ENCODE results near the gene ADAM12. TPM values are rescaled to one million over a fixed set of nuclear protein-coding genes. Genes with fewer than 3 reads are reported as not detected.

ADAM12 gene
- total and polyA plus RNA-seq, 9 of the 15 experiments (the other 6 are each of a cell fraction or from before 2014, with no cell fraction given) = not detected

DNA sequence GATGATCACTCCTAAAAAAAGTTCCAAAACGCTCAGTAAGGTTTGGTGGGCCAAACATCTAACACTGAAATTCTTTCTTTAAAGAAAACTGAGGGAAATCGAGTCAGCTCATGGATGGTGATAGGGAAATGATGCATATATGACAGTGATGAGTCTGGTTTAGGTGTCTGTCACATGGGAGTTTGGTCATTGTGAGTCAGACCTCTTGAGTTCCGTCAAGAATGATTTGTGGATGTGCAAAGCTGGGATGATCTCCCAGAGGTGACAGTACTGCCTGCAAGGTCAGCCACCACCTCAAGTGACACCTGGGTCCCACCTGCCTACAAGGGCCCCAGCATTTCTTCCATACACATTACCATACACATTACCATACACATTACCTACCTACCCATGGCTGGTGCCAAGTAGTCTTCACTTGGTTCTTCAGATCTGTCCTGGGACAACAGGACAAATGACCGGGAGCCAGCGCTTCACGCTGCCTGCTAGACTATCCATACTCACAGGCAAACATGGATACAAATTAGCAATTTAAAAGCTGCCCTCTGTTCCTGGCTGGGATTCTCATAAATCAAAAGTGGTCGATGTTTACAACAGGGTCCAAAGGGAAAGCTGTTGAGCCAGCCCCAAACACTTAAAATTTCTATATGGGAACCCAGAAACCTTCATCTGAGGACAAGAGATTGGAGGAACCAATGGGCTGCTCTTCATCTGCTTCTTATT, 128.4 kb downstream of the ADAM12 start (continued):
- TF ChIP-seq, protein P1, sequence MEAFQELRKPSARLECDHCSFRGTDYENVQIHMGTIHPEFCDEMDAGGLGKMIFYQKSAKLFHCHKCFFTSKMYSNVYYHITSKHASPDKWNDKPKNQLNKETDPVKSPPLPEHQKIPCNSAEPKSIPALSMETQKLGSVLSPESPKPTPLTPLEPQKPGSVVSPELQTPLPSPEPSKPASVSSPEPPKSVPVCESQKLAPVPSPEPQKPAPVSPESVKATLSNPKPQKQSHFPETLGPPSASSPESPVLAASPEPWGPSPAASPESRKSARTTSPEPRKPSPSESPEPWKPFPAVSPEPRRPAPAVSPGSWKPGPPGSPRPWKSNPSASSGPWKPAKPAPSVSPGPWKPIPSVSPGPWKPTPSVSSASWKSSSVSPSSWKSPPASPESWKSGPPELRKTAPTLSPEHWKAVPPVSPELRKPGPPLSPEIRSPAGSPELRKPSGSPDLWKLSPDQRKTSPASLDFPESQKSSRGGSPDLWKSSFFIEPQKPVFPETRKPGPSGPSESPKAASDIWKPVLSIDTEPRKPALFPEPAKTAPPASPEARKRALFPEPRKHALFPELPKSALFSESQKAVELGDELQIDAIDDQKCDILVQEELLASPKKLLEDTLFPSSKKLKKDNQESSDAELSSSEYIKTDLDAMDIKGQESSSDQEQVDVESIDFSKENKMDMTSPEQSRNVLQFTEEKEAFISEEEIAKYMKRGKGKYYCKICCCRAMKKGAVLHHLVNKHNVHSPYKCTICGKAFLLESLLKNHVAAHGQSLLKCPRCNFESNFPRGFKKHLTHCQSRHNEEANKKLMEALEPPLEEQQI (IDR thresholded peaks at IDR 0.05) = no peak
- no peak for TF ChIP-seq GATA2 (CRISPR knock-in tag; IDR thresholded peaks at IDR 0.05)
- TF ChIP-seq PCBP2 (IDR thresholded peaks at IDR 0.05; ENCODE audit: low read depth, low read length, poor library complexity, severe bottlenecking) = no peak
- TF ChIP-seq GABPB1 (CRISPR knock-in tag; IDR thresholded peaks at IDR 0.05) = no peak
- TF ChIP-seq PHF8 (IDR thresholded peaks at IDR 0.05; ENCODE audit: borderline replicate concordance, low read length) = no peak

DNA sequence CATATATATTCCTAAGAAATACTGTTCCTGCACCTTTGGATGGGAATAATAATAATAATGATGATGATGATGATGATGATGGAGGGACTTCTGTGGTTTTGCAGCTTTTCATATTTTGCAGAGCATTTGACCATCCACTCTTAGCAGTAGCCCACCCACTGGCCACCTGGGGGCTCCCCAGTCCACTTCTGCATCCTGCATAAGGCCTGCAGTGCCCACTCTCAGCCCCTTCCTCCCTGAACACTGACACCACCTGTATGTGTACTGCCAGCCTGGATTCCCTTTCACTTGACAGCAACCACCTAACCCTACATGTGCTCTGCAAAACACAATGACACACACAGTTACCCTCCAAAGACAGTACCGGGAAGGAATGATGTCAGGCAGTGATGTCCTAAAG, 131.4 kb downstream of the ADAM12 start:
- ChIA-PET CTCF (ENCODE audit: low intra/inter-chr PET ratio) (no interaction called here), POLR2A (no interaction called here)
- H3K9ac ChIP-seq (ENCODE audit: insufficient read depth in 1 of 2, low read depth in 2 of 2, low read length in 2 of 2) = no peak overlapping the region
- no TSS peak for BruUV-seq (replicated peaks)
- no peak overlapping the region for H3K4me2 ChIP-seq (ENCODE audit: insufficient read depth, low read length)
- peaks cover 0 to 3% of the 10 kb centered on the region in 2 experiments; a peak in 2 of 5 replicates for H3K4me1 ChIP-seq (replicated peaks in 1 of 2; ENCODE audit: control insufficient read depth in 2 of 2, insufficient read depth in 2 of 2, low read length in 2 of 2)
- no peaks in the 10 kb centered on the region for H3K79me2 ChIP-seq (ENCODE audit: control insufficient read depth, insufficient read depth, low read length)
- H3K27ac ChIP-seq (ENCODE audit: extremely low read depth, low read depth, low read length) = no peak overlapping the region
- intact Hi-C loops (cut with micrococcal nuclease) (no loop called here), in situ Hi-C loops (cut with MboI) (no loop called here)
- FAIRE-seq = no peak
- H3K36me3 ChIP-seq (ENCODE audit: control insufficient read depth, insufficient read depth, low read length) = no peaks in the 10 kb centered on the region
- no peak overlapping the region for H3K4me3 ChIP-seq
- WGBS (ENCODE audit: insufficient coverage, low coverage, missing lambda C conversion rate) = 0% methylated on average over 1 of the region's 1 CpG
- H2AFZ ChIP-seq (ENCODE audit: low read depth, low read length) = no peak overlapping the region
- ATAC-seq = no peak
- peaks cover 0 to 14% of the 10 kb centered on the region in 2 experiments; a peak in 1 of 5 replicates for H3K27me3 ChIP-seq (ENCODE audit: control insufficient read depth in 2 of 2, insufficient read depth in 2 of 2, low read length in 2 of 2)
- TF ChIP-seq, protein P2, sequence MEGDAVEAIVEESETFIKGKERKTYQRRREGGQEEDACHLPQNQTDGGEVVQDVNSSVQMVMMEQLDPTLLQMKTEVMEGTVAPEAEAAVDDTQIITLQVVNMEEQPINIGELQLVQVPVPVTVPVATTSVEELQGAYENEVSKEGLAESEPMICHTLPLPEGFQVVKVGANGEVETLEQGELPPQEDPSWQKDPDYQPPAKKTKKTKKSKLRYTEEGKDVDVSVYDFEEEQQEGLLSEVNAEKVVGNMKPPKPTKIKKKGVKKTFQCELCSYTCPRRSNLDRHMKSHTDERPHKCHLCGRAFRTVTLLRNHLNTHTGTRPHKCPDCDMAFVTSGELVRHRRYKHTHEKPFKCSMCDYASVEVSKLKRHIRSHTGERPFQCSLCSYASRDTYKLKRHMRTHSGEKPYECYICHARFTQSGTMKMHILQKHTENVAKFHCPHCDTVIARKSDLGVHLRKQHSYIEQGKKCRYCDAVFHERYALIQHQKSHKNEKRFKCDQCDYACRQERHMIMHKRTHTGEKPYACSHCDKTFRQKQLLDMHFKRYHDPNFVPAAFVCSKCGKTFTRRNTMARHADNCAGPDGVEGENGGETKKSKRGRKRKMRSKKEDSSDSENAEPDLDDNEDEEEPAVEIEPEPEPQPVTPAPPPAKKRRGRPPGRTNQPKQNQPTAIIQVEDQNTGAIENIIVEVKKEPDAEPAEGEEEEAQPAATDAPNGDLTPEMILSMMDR (IDR thresholded peaks at IDR 0.05 in 2 of 3, conservative IDR thresholded peaks at IDR 0.05 in 1 of 3; ENCODE audit: insufficient read depth in 2 of 3, low read depth in 1 of 3, low read length in 3 of 3) = 0 out of 6 replicates have a peak, but pooled peaks of 1 of the 3 experiments have one; percentile 13
- no peak for TF ChIP-seq NELFE (IDR thresholded peaks at IDR 0.05; ENCODE audit: insufficient read depth, insufficient read length)
- no peak for DNase-seq (ENCODE audit: extremely low read depth in 1 of 4, low spot score in 3 of 4)
- no peaks in the 10 kb centered on the region for H3K9me3 ChIP-seq (replicated peaks; ENCODE audit: control insufficient read depth, insufficient read depth, low read depth, low read length)
- no peaks in the 10 kb centered on the region for H4K20me1 ChIP-seq (replicated peaks; ENCODE audit: control insufficient read depth, insufficient read depth, low read length)
- H3K9me1 ChIP-seq (ENCODE audit: control insufficient read depth, insufficient read depth, low read length) = no peaks in the 10 kb centered on the region

Data from K562 (cell line).